ENCODE data around the gene AFF1. TPM values are rescaled to one million over a fixed set of nuclear protein-coding genes. Genes with fewer than 3 reads are reported as not detected.

AFF1 gene
- total RNA-seq, 3 donors from 2014 or later (not counting 1 experiment from before 2014, with no cell fraction given), result 87.9 to 93.4 (median 91.7) TPM

- Histone ChIP-seq H3K36me3 (ENCODE audit: control insufficient read depth, insufficient read depth, low read length) (no peaks in the 10 kb centered on the region), H3K9me3 (ENCODE audit: control insufficient read depth, insufficient read depth, low read length) (no peaks in the 10 kb centered on the region), H3K4me1 (ENCODE audit: control insufficient read depth, insufficient read depth, low read length) (peaks cover 16% of the 10 kb centered on the region), H3K27ac (ENCODE audit: low read length) (peak overlapping the region; percentile 95), H3K27me3 (ENCODE audit: control insufficient read depth, insufficient read depth, low read length) (no peaks in the 10 kb centered on the region), H3K4me3 (ENCODE audit: low read length) (peak overlapping the region; percentile 84)
- intact Hi-C loops (cut with micrococcal nuclease), result loop anchor here (1.0 to 10.0 kb wide), 7 partner anchors 66 to 1449 kb away; partner anchors contain the start of genes AFF1, HERC5, KLHL8 and PPM1K
- Mint-ChIP-seq H3K4me3 (peak overlapping the region; percentile 97), H3K27ac (peak overlapping the region; percentile 97 to 99), H3K27me3 (ENCODE audit: low read depth in 2 of 2) (no peaks in the 10 kb centered on the region), H3K36me3 (no peaks in the 10 kb centered on the region), H3K9me3 (no peaks in the 10 kb centered on the region), H3K4me1 (peaks cover 47 to 51% of the 10 kb centered on the region in 2 donors)
- 1% methylated on average over 16 of the region's 16 CpGs for WGBS (ENCODE audit: insufficient coverage)
- DNase-seq, result peak; percentile 19 to 61
- no peak for TF ChIP-seq CTCF (IDR thresholded peaks at IDR 0.05)
- peak in 1 of 3 donors; percentile 5 for ATAC-seq
Observed at GRCh38 chr4:87005690-87006425, 71.0 kb downstream of the AFF1 start.

DNA sequence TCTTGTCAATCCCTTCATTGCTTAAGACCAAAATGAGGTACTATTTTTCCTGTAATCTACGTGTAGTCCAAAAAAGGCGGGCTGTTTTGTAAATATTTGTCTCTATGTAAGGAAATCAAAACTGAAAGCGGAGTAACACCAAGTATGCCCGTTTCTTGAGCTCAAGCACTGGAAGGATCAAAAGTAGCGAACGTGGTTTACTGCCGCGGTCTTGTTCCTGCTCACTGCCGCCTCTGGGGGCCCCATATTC lies 71.5 kb downstream of the AFF1 start:
- peaks cover 50 to 51% of the 10 kb centered on the region in 2 donors for H3K4me1 Mint-ChIP-seq
- intact Hi-C loops (cut with micrococcal nuclease), result loop anchor here (1.0 to 10.0 kb wide), 7 partner anchors 66 to 1448 kb away; partner anchors contain the start of genes AFF1, HERC5, KLHL8 and PPM1K
- peak overlapping the region; percentile 95 for H3K27ac ChIP-seq (ENCODE audit: low read length)

DNA sequence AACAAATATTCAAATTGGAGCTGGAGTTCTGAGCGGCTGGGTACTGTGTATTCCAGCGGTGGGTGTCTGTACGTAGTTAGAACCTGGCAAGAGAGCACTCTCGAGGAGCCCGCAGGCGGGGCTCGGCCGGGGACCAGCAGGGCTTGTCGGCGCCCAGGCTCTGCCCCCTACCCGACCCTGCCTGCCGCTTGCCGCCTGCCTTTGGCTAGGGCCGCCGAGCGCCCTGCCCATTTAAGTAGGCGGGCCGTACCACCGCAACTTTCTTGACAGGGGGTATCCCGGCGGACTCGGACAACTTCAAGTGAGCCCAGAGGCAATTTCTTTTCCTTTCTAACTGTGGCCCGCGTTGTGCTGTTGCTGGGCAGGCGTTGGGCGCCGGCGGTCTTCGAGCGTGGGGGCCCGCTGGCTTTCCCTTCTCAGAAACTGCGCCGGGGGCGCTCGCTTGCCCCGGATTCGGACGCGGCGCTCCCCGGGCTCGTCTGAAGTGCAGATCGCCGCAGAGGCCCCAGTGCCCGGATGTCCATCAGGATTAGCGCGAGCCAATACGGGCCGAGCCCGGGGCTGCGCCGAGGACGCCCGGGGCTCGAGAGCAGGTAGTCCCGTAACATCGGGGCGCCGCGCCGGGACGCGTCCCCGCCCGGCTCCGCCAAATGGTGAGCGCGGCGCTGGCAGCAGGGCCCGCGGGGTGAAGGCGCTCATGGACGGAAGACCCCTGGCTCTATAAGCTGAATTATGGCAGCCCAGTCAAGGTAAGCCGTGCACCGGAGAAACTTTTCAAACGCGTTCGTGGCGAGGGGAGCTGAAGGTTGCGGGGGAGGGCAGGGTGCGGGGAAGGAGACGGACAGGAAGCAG lies 72.1 kb downstream of the AFF1 start:
- ATAC-seq (peak; percentile 79 to 93 (median 84)), DNase-seq (peak; percentile 94)
- under 1% methylated on average over 82 of the region's 82 CpGs for WGBS (ENCODE audit: insufficient coverage)
- H3K27ac ChIP-seq (ENCODE audit: low read length), result peak overlapping the region; percentile 95
- H3K9me3 ChIP-seq (ENCODE audit: control insufficient read depth, insufficient read depth, low read length), result no peaks in the 10 kb centered on the region
- H3K4me1 ChIP-seq (ENCODE audit: control insufficient read depth, insufficient read depth, low read length), result peaks cover 16% of the 10 kb centered on the region
- peak overlapping the region; percentile 84 for H3K4me3 ChIP-seq (ENCODE audit: low read length)
- no peaks in the 10 kb centered on the region for H3K36me3 Mint-ChIP-seq
- peaks cover 44 to 55% of the 10 kb centered on the region in 2 donors for H3K4me1 Mint-ChIP-seq
- H3K27me3 ChIP-seq (ENCODE audit: control insufficient read depth, insufficient read depth, low read length), result no peaks in the 10 kb centered on the region
- peak overlapping the region; percentile 97 for H3K4me3 Mint-ChIP-seq
- no peaks in the 10 kb centered on the region for H3K36me3 ChIP-seq (ENCODE audit: control insufficient read depth, insufficient read depth, low read length)
- H3K27ac Mint-ChIP-seq, result peak overlapping the region; percentile 97 to 99
- no peaks in the 10 kb centered on the region for H3K27me3 Mint-ChIP-seq (ENCODE audit: low read depth in 2 of 2)
- H3K9me3 Mint-ChIP-seq, result no peaks in the 10 kb centered on the region
- TF ChIP-seq CTCF (IDR thresholded peaks at IDR 0.05), result peak; percentile 11
- intact Hi-C loops (cut with micrococcal nuclease), result loop anchor here (1.0 to 10.0 kb wide), 7 partner anchors 65 to 1448 kb away; partner anchors contain the start of genes AFF1, HERC5, KLHL8 and PPM1K

More for the DNA sequence above, 71.5 kb downstream of the AFF1 start:
- no peaks in the 10 kb centered on the region for H3K9me3 Mint-ChIP-seq
- no peaks in the 10 kb centered on the region for H3K36me3 Mint-ChIP-seq
- H3K27ac Mint-ChIP-seq, result peak overlapping the region; percentile 97 to 99
- H3K4me3 Mint-ChIP-seq, result peak overlapping the region; percentile 97
- Histone ChIP-seq H3K36me3 (ENCODE audit: control insufficient read depth, insufficient read depth, low read length) (no peaks in the 10 kb centered on the region), H3K27me3 (ENCODE audit: control insufficient read depth, insufficient read depth, low read length) (no peaks in the 10 kb centered on the region), H3K4me3 (ENCODE audit: low read length) (peak overlapping the region; percentile 84), H3K4me1 (ENCODE audit: control insufficient read depth, insufficient read depth, low read length) (peaks cover 16% of the 10 kb centered on the region), H3K9me3 (ENCODE audit: control insufficient read depth, insufficient read depth, low read length) (no peaks in the 10 kb centered on the region)
- DNase-seq (peak in 1 of 2 donors; percentile 92), ATAC-seq (peak; percentile 57 to 74 (median 63))
- WGBS (ENCODE audit: insufficient coverage), result 0% methylated on average over 9 of the region's 9 CpGs
- no peak for TF ChIP-seq CTCF (IDR thresholded peaks at IDR 0.05)
- no peaks in the 10 kb centered on the region for H3K27me3 Mint-ChIP-seq (ENCODE audit: low read depth in 2 of 2)

Data from natural killer cell (primary cell).